ENCODE measurements around the gene REM2. TPM values are rescaled to one million over a fixed set of nuclear protein-coding genes. Genes with fewer than 3 reads are reported as not detected.

Gene REM2
- total RNA-seq, 1 experiment from 2014 or later: 1.2 TPM

- no peaks in the 10 kb centered on the region for H3K9me3 ChIP-seq (ENCODE audit: control insufficient read depth, low read depth, low read length)
- peak overlapping the region; percentile 63 for H3K18ac ChIP-seq (ENCODE audit: insufficient read length, low read depth, low read length)
- Mint-ChIP-seq H3K36me3 (ENCODE audit: insufficient read depth in 1 of 3, low read depth in 3 of 3) (peaks cover 37 to 62% (median 59%) of the 10 kb centered on the region in 3 experiments), H3K9me3 (peaks cover 0 to 3% of the 10 kb centered on the region in 2 experiments; a peak in 1 of 5 replicates), H3K4me1 (peaks cover 16 to 17% of the 10 kb centered on the region in 2 experiments), H3K4me3 (peak overlapping the region; percentile 94 to 97), H3K27ac (peak overlapping the region; percentile 97 to 100 (median 99)), H3K27me3 (ENCODE audit: low read depth) (no peaks in the 10 kb centered on the region; the same call in 1 of the 2 replicates)
- H3T11ph ChIP-seq (ENCODE audit: low read length): no peak overlapping the region
- H4K8ac ChIP-seq (replicated peaks; ENCODE audit: insufficient read length, low read depth, low read length): no peak overlapping the region
- peak overlapping the region; percentile 79 for H3K4me2 ChIP-seq (ENCODE audit: insufficient read depth, insufficient read length, low read length)
- no peak overlapping the region for H3K4ac ChIP-seq (ENCODE audit: low read depth, low read length)
- no peak overlapping the region for H4K91ac ChIP-seq (ENCODE audit: insufficient read length, low read depth, low read length)
- no peak for TF ChIP-seq CTCF (conservative IDR thresholded peaks at IDR 0.05)
- peaks cover 3% of the 10 kb centered on the region; the same call in 1 of the 2 replicates for H3K79me2 ChIP-seq (ENCODE audit: insufficient read depth, low read length)
- H2BK120ac ChIP-seq (ENCODE audit: low read depth, low read length, poor library complexity, severe bottlenecking): no peak overlapping the region
- no peak overlapping the region for H2BK15ac ChIP-seq (ENCODE audit: low read depth, low read length)
- H3K9ac ChIP-seq (ENCODE audit: extremely low read depth, insufficient read length, low read length): peak overlapping the region; percentile 57
- H4K5ac ChIP-seq (ENCODE audit: insufficient read length, low read depth, low read length): no peak overlapping the region
- no peak overlapping the region for H3K56ac ChIP-seq (ENCODE audit: insufficient read length, low read depth, low read length)
- H3K27ac ChIP-seq (ENCODE audit: insufficient read length, low read depth, low read length): peak overlapping the region; percentile 49
- H2BK12ac ChIP-seq (ENCODE audit: insufficient read length, low read depth, low read length): no peak overlapping the region
- H3K79me1 ChIP-seq (ENCODE audit: insufficient read depth, low read depth, low read length, poor library complexity, severe bottlenecking): peaks cover 3% of the 10 kb centered on the region
- H4K20me1 ChIP-seq (ENCODE audit: control insufficient read depth, insufficient read depth, insufficient read length): no peaks in the 10 kb centered on the region
- no peak overlapping the region for H2BK5ac ChIP-seq (ENCODE audit: insufficient read length, low read length)
- peaks cover 9% of the 10 kb centered on the region for H3K23me2 ChIP-seq (ENCODE audit: insufficient read length, low read depth, low read length, poor library complexity, severe bottlenecking)
- H3K14ac ChIP-seq (ENCODE audit: insufficient read depth, low read length): 0 out of 2 replicates have a peak overlapping the region, but pooled peaks have one; percentile 36
- H3K23ac ChIP-seq (ENCODE audit: insufficient read length, low read depth, low read length): no peak overlapping the region
- DNase-seq: no peak
- H3K4me1 ChIP-seq (ENCODE audit: insufficient read depth, low read length): peaks cover 3% of the 10 kb centered on the region; the same call in 1 of the 2 replicates
- WGBS (ENCODE audit: extremely low coverage, insufficient read length, low lambda C conversion rate): no CpG with 5 or more reads among the region's 10 CpGs
- no peak overlapping the region for H2BK20ac ChIP-seq (ENCODE audit: low read depth, low read length, poor library complexity, severe bottlenecking)
- H2AFZ ChIP-seq (ENCODE audit: low read length): no peak overlapping the region
- H2AK5ac ChIP-seq (ENCODE audit: insufficient read length, low read length): no peak overlapping the region
- H3K27me3 ChIP-seq (ENCODE audit: insufficient read depth, low read length): no peaks in the 10 kb centered on the region
Measured at GRCh38 chr14:22919601-22919921, 36.5 kb downstream of the REM2 start.
